ENCODE measurements around the gene MDGA2.

DNA sequence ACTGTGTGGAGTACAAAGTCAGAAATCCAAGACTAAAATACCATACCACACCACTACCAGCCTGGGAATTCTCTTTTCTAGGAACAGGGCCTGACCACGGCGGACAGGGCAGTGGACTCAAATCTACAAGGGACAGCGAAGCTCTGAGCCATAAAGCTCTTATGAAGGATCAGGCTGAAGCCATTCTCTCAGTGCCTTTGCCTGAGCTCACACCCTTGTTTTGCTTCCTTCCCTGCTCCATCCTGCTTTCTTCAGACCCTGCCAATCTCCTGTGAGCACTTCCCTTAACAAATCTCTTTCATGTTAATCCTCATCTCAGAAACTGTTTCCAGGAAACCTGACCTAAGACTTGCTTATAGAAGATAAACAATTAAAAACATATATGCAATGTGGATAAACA lies 398.5 kb downstream of the MDGA2 start:
- TF ChIP-seq, protein P1, sequence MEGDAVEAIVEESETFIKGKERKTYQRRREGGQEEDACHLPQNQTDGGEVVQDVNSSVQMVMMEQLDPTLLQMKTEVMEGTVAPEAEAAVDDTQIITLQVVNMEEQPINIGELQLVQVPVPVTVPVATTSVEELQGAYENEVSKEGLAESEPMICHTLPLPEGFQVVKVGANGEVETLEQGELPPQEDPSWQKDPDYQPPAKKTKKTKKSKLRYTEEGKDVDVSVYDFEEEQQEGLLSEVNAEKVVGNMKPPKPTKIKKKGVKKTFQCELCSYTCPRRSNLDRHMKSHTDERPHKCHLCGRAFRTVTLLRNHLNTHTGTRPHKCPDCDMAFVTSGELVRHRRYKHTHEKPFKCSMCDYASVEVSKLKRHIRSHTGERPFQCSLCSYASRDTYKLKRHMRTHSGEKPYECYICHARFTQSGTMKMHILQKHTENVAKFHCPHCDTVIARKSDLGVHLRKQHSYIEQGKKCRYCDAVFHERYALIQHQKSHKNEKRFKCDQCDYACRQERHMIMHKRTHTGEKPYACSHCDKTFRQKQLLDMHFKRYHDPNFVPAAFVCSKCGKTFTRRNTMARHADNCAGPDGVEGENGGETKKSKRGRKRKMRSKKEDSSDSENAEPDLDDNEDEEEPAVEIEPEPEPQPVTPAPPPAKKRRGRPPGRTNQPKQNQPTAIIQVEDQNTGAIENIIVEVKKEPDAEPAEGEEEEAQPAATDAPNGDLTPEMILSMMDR (conservative IDR thresholded peaks at IDR 0.05): no peak
- TF ChIP-seq ZFX (IDR thresholded peaks at IDR 0.05): no peak

All from C4-2B (cell line).